Thoracic aorta (tissue), 2 donors: ENCODE results near the gene LRRFIP2. TPM values are rescaled to one million over a fixed set of nuclear protein-coding genes. Genes with fewer than 3 reads are reported as not detected.
"Not testable (repeated sequence)": the region's sequence is repeated elsewhere in the genome, so short reads cannot be mapped to it uniquely, and the experiment has no call there.

ENCODE experiments used
- ATAC-seq: fragments of 150-250 bp; one replicate; pipeline ENCODE4 v1.8.0; 2017; ENCODE audit warnings: low read depth; ENCODE audit not compliant: insufficient number of reproducible peaks, low FRiP score
- DNase-seq: peaks from one replicate; pipeline ENCODE4 v3.0.0-alpha.2; 2020; ENCODE audit warnings: low spot score
- H3K27ac ChIP-seq, 2 donors: fragments of 200-600 bp; sonication (generic); 1 replicate in 1 of 2; 2 replicates in 1 of 2; pipeline ENCODE4 v1.5.1; 2016; ENCODE audit warnings: mild to moderate bottlenecking in 2 of 2, moderate library complexity in 2 of 2
- H3K27me3 ChIP-seq: fragments of 200-600 bp; sonication (generic); replicated peaks from 2 replicates; pipeline ENCODE4 v1.6.0; 2016; ENCODE audit warnings: mild to moderate bottlenecking; ENCODE audit not compliant: insufficient read depth
- H3K36me3 ChIP-seq: fragments of 200-600 bp; sonication (generic); one replicate; pipeline ENCODE4 v1.5.1; 2016
- H3K4me1 ChIP-seq, 2 donors: fragments of 200-600 bp; sonication (generic); 1 replicate in 1 of 2; 2 replicates in 1 of 2; pipeline versions ENCODE4 v1.5.1 to v1.6.0; 2016; ENCODE audit warnings: low read depth in 2 of 2, mild to moderate bottlenecking in 1 of 2; ENCODE audit not compliant: control insufficient read depth in 1 of 2
- H3K4me3 ChIP-seq: fragments of 200-600 bp; sonication (generic); 2 replicates; pipeline ENCODE4 v1.5.1; 2016; ENCODE audit warnings: mild to moderate bottlenecking
- H3K9me3 ChIP-seq: fragments of 200-600 bp; sonication (generic); 2 replicates; pipeline ENCODE4 v1.5.1; 2016
- CTCF ChIP-seq: fragments of 200-600 bp; sonication (generic); IDR thresholded peaks from one replicate; pipeline ENCODE4 v1.5.1; 2019; ENCODE audit warnings: antibody characterized with exemption
- total RNA-seq, 2 donors: library from RNA; depleted of rRNA; stranded (reverse); fragments of >200 nt; gene quantifications; one replicate each; pipeline versions ENCODE4 v1.1.0 to v1.2.3, GENCODE V29; 2016

The LRRFIP2 gene
- total RNA-seq, 2 donors from 2014 or later: 98.8 to 123 TPM

- no peaks in the 10 kb centered on the region for H3K36me3 ChIP-seq
- no peak for DNase-seq
- no peak for ATAC-seq
- H3K4me1 ChIP-seq: peaks cover 0 to 13% of the 10 kb centered on the region in 2 donors
- H3K27ac ChIP-seq: no peak overlapping the region
- H3K9me3 ChIP-seq: no peaks in the 10 kb centered on the region
- TF ChIP-seq CTCF: no peak
- H3K4me3 ChIP-seq: no peak overlapping the region
- no peaks in the 10 kb centered on the region for H3K27me3 ChIP-seq
Measured at GRCh38 chr3:37210230-37210629, 35.8 kb upstream of the LRRFIP2 start.

- DNase-seq, H3K9me3 ChIP-seq, H3K36me3 ChIP-seq, H3K27me3 ChIP-seq, ATAC-seq, H3K27ac ChIP-seq, H3K4me3 ChIP-seq: not testable (repeated sequence)
- peaks cover 0 to 13% of the 10 kb centered on the region in 2 donors for H3K4me1 ChIP-seq
Measured at GRCh38 chr3:37208576-37208975, 34.2 kb upstream of the LRRFIP2 start.

GRCh38 chr3:37208008-37208407 lies 33.6 kb upstream of the LRRFIP2 start:
- not testable (repeated sequence) for H3K27ac ChIP-seq, H3K9me3 ChIP-seq, H3K4me3 ChIP-seq, H3K36me3 ChIP-seq, DNase-seq, H3K27me3 ChIP-seq, ATAC-seq
- H3K4me1 ChIP-seq: peaks cover 0 to 10% of the 10 kb centered on the region in 2 donors

- H3K4me1 ChIP-seq: peaks cover 0 to 26% of the 10 kb centered on the region in 2 donors
- not testable (repeated sequence) for ATAC-seq, H3K4me3 ChIP-seq, H3K36me3 ChIP-seq, DNase-seq, H3K27me3 ChIP-seq, H3K27ac ChIP-seq, H3K9me3 ChIP-seq
Measured at GRCh38 chr3:37206041-37206440, 31.7 kb upstream of the LRRFIP2 start.

- no peak overlapping the region for H3K27ac ChIP-seq
- no peak for TF ChIP-seq CTCF
- no peak overlapping the region for H3K4me3 ChIP-seq
- no peaks in the 10 kb centered on the region for H3K9me3 ChIP-seq
- DNase-seq (no peak), ATAC-seq (no peak)
- H3K36me3 ChIP-seq: no peaks in the 10 kb centered on the region
- H3K27me3 ChIP-seq: no peaks in the 10 kb centered on the region
- peaks cover 0 to 26% of the 10 kb centered on the region in 2 donors for H3K4me1 ChIP-seq
Measured at GRCh38 chr3:37204314-37204713, 29.9 kb upstream of the LRRFIP2 start.

- Histone ChIP-seq H3K27ac (peak overlapping the region; percentile 26 to 31), H3K4me3 (no peak overlapping the region), H3K9me3 (no peaks in the 10 kb centered on the region), H3K27me3 (no peaks in the 10 kb centered on the region), H3K36me3 (no peaks in the 10 kb centered on the region), H3K4me1 (peaks cover 0 to 34% of the 10 kb centered on the region in 2 donors)
- DNase-seq: no peak
- TF ChIP-seq CTCF: no peak
- no peak for ATAC-seq
Measured at GRCh38 chr3:37202035-37202434, 27.7 kb upstream of the LRRFIP2 start.

GRCh38 chr3:37200141-37200540 lies 25.8 kb upstream of the LRRFIP2 start:
- H3K4me1 ChIP-seq: peaks cover 0 to 34% of the 10 kb centered on the region in 2 donors
- no peak for ATAC-seq

More at GRCh38 chr3:37200141-37200540, 25.8 kb upstream of the LRRFIP2 start:
- Histone ChIP-seq H3K36me3 (no peaks in the 10 kb centered on the region), H3K9me3 (no peaks in the 10 kb centered on the region), H3K27me3 (no peaks in the 10 kb centered on the region), H3K4me3 (no peak overlapping the region), H3K27ac (peak overlapping the region in 1 of 2 donors; percentile 29)
- no peak for DNase-seq
- TF ChIP-seq CTCF: no peak
